Measurements from ENCODE around the gene CBX3.
"Not testable (repeated sequence)": the region's sequence is repeated elsewhere in the genome, so short reads cannot be mapped to it uniquely, and the experiment has no call there.

The CBX3 gene

GRCh38 chr7:26201247-26202018 is at the start of gene CBX3:
Gene CBX3, plus strand, starts transcription at chr7:26201745. Its CDS starts 1,254 bp downstream, at chr7:26202999.
- no peak for TF ChIP-seq POLR2A (IDR thresholded peaks at IDR 0.05; ENCODE audit: low read length)
- no peak for TF ChIP-seq GATA1 (IDR thresholded peaks at IDR 0.05; ENCODE audit: low read depth, low read length)
- DNase-seq = peak; percentile 95 to 96

- TF ChIP-seq POLR2A (IDR thresholded peaks at IDR 0.05; ENCODE audit: low read length) (peak; percentile 72), GATA1 (IDR thresholded peaks at IDR 0.05; ENCODE audit: low read depth, low read length) (no peak)
- peak; percentile 87 to 90 for DNase-seq
Measured at GRCh38 chr7:26151953-26152781, 49.4 kb upstream of the CBX3 start, which contains the start of gene NFE2L3. Gene NFE2L3, plus strand, starts transcription at chr7:26152198. Its CDS starts 301 bp downstream, at chr7:26152499.

DNA sequence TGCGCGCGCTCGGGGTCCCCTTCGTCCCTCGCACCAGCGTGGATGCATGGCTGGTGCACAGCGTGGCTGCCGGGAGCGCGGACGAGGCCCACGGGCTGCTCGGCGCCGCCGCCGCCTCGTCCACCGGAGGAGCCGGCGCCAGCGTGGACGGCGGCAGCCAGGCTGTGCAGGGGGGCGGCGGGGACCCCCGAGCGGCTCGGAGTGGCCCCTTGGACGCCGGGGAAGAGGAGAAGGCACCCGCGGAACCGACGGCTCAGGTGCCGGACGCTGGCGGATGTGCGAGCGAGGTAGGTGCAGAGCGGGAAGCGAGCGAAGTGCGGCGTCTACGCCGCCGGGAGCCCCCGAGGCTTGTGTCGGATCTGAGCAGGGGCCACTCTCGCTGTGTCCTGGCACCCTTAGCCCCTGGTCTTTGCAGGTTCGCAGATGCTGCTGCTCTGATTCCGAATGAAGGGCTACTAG is 48.7 kb upstream of the CBX3 start:
- DNase-seq = not testable (repeated sequence)

GRCh38 chr7:26153241-26153822 is 48.2 kb upstream of the CBX3 start:
- no peak for DNase-seq
- TF ChIP-seq GATA1 (IDR thresholded peaks at IDR 0.05; ENCODE audit: low read depth, low read length) (no peak), POLR2A (IDR thresholded peaks at IDR 0.05; ENCODE audit: low read length) (no peak)

DNA sequence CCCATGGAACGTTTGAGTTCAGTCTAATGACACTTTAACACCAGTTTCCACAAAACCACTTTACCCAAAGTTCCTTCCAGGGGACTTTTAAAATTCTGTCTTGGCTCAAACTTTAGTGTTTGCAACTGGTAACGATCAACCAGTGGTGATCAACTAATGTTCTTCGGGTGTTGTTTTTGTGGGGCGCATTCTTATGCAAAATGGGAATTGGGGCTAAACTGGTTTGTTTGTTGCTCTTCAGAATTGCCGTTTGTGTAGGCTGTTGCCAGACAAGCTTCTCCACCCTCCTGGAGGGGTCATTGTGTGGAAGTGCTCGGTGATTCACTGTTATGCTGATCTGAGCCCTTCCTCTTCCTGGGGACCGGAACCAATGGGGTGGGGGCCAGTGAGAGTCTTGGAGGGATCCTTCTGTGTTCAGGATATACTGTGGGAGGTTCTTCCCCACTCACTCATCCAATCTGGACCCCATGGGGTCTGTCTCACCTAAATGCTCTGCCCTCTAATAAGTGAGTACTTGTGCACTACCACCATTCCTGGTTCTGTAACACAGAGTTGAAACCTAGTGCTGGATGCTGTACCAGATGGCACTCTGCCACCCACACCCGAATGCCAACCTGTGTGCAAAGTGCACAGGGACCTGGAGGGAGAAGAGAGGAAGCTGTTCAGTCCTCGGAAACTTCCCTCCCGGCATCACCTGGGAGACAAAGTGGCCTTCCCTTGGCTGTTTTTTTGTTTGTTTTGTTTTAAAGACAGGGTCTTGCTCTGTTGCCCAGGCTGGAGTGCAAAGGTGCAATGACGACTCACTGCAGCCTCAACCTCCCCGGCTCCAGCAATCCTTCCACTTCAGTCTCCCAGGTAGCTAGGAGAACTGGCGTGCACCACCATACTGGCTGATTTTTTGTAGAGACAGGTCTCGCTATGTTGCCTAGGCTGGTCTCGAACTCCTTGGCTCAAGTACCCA is 47.4 kb upstream of the CBX3 start:
- DNase-seq = no peak
- TF ChIP-seq GATA1 (IDR thresholded peaks at IDR 0.05; ENCODE audit: low read depth, low read length) (no peak), POLR2A (IDR thresholded peaks at IDR 0.05; ENCODE audit: low read length) (peak; percentile 49)

- DNase-seq = no peak
- TF ChIP-seq POLR2A (IDR thresholded peaks at IDR 0.05; ENCODE audit: low read length) = no peak
- no peak for TF ChIP-seq GATA1 (IDR thresholded peaks at IDR 0.05; ENCODE audit: low read depth, low read length)
Measured at GRCh38 chr7:26155531-26156375, 45.8 kb upstream of the CBX3 start.

DNA sequence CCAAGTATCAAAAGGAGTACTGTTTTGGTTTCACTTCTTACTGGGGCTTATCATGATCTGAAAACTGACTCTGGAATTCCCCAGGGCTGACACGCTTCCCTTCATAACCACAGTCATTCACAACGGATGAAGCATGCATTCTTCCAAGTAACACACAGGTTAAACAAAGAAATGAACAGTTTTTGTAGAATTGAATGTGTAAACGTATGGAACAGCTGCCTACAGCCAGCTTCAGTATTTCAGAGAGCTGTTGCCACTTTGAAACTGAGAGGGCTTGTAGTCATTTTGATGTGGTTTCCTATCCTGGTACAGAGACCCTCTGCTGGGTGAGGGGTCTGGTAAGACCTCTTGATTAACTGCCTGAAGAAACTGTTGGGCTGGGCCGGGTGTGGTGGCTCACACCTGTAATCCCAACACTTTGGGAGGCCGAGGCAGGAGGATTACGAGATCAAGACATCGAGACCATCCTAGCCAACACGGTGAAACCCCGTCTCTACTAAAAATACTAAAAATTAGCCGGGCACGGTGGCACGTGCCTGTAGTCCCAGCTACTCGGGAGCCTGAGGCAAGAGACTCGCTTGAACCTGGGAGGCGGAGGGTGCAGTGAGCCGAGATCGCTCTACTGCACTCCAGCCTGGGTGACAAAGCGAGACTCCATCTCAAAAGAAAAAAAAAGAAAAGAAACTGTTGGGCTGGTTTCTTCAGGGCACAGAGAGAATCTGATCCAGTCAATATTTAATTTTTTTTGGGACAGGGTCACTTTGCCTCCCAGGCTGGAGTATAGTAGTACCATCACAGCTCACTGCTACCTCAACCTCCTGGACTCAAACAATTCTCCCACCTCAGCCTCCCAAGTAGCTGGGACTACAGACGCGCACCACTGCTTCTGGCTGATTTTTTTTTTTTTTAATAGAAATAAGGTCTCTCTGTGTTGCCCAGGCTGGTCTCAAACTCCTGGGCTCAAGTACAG is 44.8 kb upstream of the CBX3 start:
- TF ChIP-seq POLR2A (IDR thresholded peaks at IDR 0.05; ENCODE audit: low read length) = no peak
- peak in 1 of 2 experiments; percentile 50 for DNase-seq

GRCh38 chr7:26157520-26158105 is 43.9 kb upstream of the CBX3 start:
- DNase-seq = no peak

GRCh38 chr7:26159243-26159642 is 42.3 kb upstream of the CBX3 start:
- TF ChIP-seq GATA1 (IDR thresholded peaks at IDR 0.05; ENCODE audit: low read depth, low read length) (no peak), POLR2A (IDR thresholded peaks at IDR 0.05; ENCODE audit: low read length) (no peak)
- peak in 1 of 2 experiments; percentile 76 for DNase-seq

More at GRCh38 chr7:26157520-26158105, 43.9 kb upstream of the CBX3 start:
- TF ChIP-seq GATA1 (IDR thresholded peaks at IDR 0.05; ENCODE audit: low read depth, low read length) (no peak), POLR2A (IDR thresholded peaks at IDR 0.05; ENCODE audit: low read length) (no peak)

DNA sequence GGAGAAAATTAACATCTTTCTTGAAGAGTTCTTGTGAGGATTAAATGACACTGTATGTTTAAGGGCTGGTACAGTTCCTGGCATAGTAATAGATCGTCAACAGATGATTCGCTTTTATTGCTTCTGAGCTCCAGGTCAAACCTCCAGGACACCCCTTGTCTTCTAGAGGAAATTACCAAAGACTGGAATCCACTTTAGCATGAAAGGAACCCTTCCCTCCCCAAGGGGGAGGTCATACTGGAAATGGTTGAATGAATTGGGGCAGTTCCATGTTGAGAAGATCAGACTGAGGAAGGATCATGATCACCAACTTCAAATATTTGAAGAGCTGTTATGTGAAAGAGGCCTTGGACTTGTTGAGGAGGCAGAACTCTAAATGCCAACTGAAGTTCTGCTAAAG is 40.6 kb upstream of the CBX3 start:
- TF ChIP-seq GATA1 (IDR thresholded peaks at IDR 0.05; ENCODE audit: low read depth, low read length) (no peak), POLR2A (IDR thresholded peaks at IDR 0.05; ENCODE audit: low read length) (no peak)
- no peak for DNase-seq

- no peak for TF ChIP-seq GATA1 (IDR thresholded peaks at IDR 0.05; ENCODE audit: low read depth, low read length)
- TF ChIP-seq POLR2A (IDR thresholded peaks at IDR 0.05; ENCODE audit: low read length) = no peak
- no peak for DNase-seq
Measured at GRCh38 chr7:26162431-26162830, 39.1 kb upstream of the CBX3 start.

GRCh38 chr7:26163804-26164203 is 37.7 kb upstream of the CBX3 start:
- DNase-seq = not testable (repeated sequence)

Data from erythroblast (primary cell).